ENCODE results near the gene FAM107B. TPM values are rescaled to one million over a fixed set of nuclear protein-coding genes. Genes with fewer than 3 reads are reported as not detected.

FAM107B gene
- total and polyA plus RNA-seq, 2 experiments from 2014 or later: 11.0 to 17.6 TPM

GRCh38 chr10:14684354-14684753 is 90.3 kb downstream of the FAM107B start (continued):
- TF ChIP-seq ZNF462 (CRISPR knock-in tag; IDR thresholded peaks at IDR 0.05) (no peak), POLR2AphosphoS5 (IDR thresholded peaks at IDR 0.05; ENCODE audit: low read depth) (no peak), ZNF114 (CRISPR knock-in tag; IDR thresholded peaks at IDR 0.05) (no peak), ETS1 (IDR thresholded peaks at IDR 0.05) (no peak), STAT1 (IDR thresholded peaks at IDR 0.05; ENCODE audit: unreplicated experiment) (no peak), CREB1 (CRISPR knock-in tag; IDR thresholded peaks at IDR 0.05; ENCODE audit: low read depth) (no peak), EZH2 (IDR thresholded peaks at IDR 0.05; ENCODE audit: low read depth, unreplicated experiment) (no peak), NANOG (IDR thresholded peaks at IDR 0.05; ENCODE audit: borderline replicate concordance) (no peak), JUNB (IDR thresholded peaks at IDR 0.05; ENCODE audit: unreplicated experiment) (no peak), EZH2phosphoT487 (IDR thresholded peaks at IDR 0.05; ENCODE audit: unreplicated experiment) (no peak)

- Mint-ChIP-seq H3K27ac (no peak overlapping the region), H3K9me3 (no peaks in the 10 kb centered on the region), H3K4me1 (no peaks in the 10 kb centered on the region), H3K4me3 (no peak overlapping the region), H3K36me3 (ENCODE audit: low read depth) (no peaks in the 10 kb centered on the region), H3K27me3 (ENCODE audit: insufficient read depth, low read depth, poor library complexity) (peaks cover 2% of the 10 kb centered on the region)
- H3K27me3 ChIP-seq (ENCODE audit: insufficient read depth): no peaks in the 10 kb centered on the region
- H3K27ac ChIP-seq (ENCODE audit: low read depth): no peak overlapping the region
- ATAC-seq (no peak), DNase-seq (ENCODE audit: low spot score) (no peak)
- H4K20me1 ChIP-seq (replicated peaks; ENCODE audit: insufficient read depth): no peaks in the 10 kb centered on the region
- H3K4me2 ChIP-seq: no peak overlapping the region
- H3K4me3 ChIP-seq: no peak overlapping the region
- no peaks in the 10 kb centered on the region for H3K9me2 ChIP-seq (ENCODE audit: insufficient read depth)
- no peaks in the 10 kb centered on the region for H3F3A ChIP-seq (replicated peaks; ENCODE audit: low read depth)
- H3K79me2 ChIP-seq (replicated peaks; ENCODE audit: insufficient read depth): no peaks in the 10 kb centered on the region
- H3K36me3 ChIP-seq (ENCODE audit: insufficient read depth): no peaks in the 10 kb centered on the region
- no peaks in the 10 kb centered on the region for H3K4me1 ChIP-seq (ENCODE audit: insufficient read depth)
- H2AFZ ChIP-seq: no peak overlapping the region
- no peak for TF ChIP-seq EZH2 (IDR thresholded peaks at IDR 0.05; ENCODE audit: low read depth, unreplicated experiment)
- TF ChIP-seq JUNB (IDR thresholded peaks at IDR 0.05; ENCODE audit: unreplicated experiment): no peak
- no peak for TF ChIP-seq CREB1 (CRISPR knock-in tag; IDR thresholded peaks at IDR 0.05; ENCODE audit: low read depth)
- TF ChIP-seq CTCF (conservative IDR thresholded peaks at IDR 0.05; ENCODE audit: low read depth in 2 of 2): no peak
- TF ChIP-seq ZNF331 (CRISPR knock-in tag; IDR thresholded peaks at IDR 0.05; ENCODE audit: low read depth): no peak
- TF ChIP-seq, protein P1, sequence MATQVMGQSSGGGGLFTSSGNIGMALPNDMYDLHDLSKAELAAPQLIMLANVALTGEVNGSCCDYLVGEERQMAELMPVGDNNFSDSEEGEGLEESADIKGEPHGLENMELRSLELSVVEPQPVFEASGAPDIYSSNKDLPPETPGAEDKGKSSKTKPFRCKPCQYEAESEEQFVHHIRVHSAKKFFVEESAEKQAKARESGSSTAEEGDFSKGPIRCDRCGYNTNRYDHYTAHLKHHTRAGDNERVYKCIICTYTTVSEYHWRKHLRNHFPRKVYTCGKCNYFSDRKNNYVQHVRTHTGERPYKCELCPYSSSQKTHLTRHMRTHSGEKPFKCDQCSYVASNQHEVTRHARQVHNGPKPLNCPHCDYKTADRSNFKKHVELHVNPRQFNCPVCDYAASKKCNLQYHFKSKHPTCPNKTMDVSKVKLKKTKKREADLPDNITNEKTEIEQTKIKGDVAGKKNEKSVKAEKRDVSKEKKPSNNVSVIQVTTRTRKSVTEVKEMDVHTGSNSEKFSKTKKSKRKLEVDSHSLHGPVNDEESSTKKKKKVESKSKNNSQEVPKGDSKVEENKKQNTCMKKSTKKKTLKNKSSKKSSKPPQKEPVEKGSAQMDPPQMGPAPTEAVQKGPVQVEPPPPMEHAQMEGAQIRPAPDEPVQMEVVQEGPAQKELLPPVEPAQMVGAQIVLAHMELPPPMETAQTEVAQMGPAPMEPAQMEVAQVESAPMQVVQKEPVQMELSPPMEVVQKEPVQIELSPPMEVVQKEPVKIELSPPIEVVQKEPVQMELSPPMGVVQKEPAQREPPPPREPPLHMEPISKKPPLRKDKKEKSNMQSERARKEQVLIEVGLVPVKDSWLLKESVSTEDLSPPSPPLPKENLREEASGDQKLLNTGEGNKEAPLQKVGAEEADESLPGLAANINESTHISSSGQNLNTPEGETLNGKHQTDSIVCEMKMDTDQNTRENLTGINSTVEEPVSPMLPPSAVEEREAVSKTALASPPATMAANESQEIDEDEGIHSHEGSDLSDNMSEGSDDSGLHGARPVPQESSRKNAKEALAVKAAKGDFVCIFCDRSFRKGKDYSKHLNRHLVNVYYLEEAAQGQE (IDR thresholded peaks at IDR 0.05; ENCODE audit: unreplicated experiment): no peak
Measured at GRCh38 chr10:14683256-14683655, 91.4 kb downstream of the FAM107B start.

Data from GM23338 (cell line).